ENCODE data around the gene MZT1. TPM values are rescaled to one million over a fixed set of nuclear protein-coding genes. Genes with fewer than 3 reads are reported as not detected.

Gene MZT1
- total and polyA plus RNA-seq, 2 donors (not counting 1 experiment from before 2014, with no cell fraction given): 2.1 to 5.7 TPM

DNA sequence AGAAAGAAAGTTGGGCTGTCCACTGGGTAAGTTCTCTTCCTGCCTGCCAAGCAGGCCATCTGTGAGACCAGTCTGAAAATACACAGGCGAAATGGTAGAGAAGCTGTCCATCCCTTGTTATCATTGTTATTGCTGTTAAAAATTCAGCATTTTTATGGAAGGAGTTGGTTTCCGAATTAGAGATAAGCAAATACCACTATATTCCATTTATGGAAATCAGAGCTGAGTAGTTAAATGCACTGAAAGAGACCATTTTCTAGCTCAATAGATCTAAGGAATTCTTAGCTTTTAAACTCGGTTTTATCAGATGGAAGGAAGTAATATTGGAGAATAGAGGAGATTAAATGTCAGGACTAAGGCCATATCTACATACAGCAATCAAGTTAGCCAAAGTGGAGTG lies 40.7 kb downstream of the MZT1 start:
- H3K9me3 Mint-ChIP-seq (ENCODE audit: insufficient read depth): no peaks in the 10 kb centered on the region
- Histone ChIP-seq H3K4me3 (ENCODE audit: control extremely low read depth in 1 of 5, extremely low read depth in 1 of 5, insufficient read depth in 1 of 5, low read depth in 2 of 5, low read length in 4 of 5) (no peak overlapping the region), H3K4me2 (replicated peaks; ENCODE audit: low read depth, low read length, poor library complexity, severe bottlenecking) (no peak overlapping the region), H3K9me3 (ENCODE audit: control extremely low read depth in 1 of 3, control insufficient read depth in 2 of 3, insufficient read depth in 1 of 3, low read length in 2 of 3) (no peaks in the 10 kb centered on the region), H3K4me1 (ENCODE audit: control insufficient read depth in 2 of 2, insufficient read depth in 2 of 2, low read length in 2 of 2) (no peaks in the 10 kb centered on the region), H3K27ac (ENCODE audit: low read length in 2 of 2) (no peak overlapping the region), H3K9ac (ENCODE audit: low read length) (no peak overlapping the region), H4K20me1 (ENCODE audit: control insufficient read depth, insufficient read depth, low read length, poor library complexity, severe bottlenecking) (no peaks in the 10 kb centered on the region), H3K36me3 (replicated peaks in 1 of 2; ENCODE audit: control extremely low read depth in 1 of 2, control insufficient read depth in 1 of 2, extremely low read depth in 1 of 2, insufficient read depth in 2 of 2, low read length in 1 of 2) (no peaks in the 10 kb centered on the region), H2AFZ (ENCODE audit: insufficient read depth, low read depth, low read length, poor library complexity, severe bottlenecking) (no peak overlapping the region), H3K27me3 (replicated peaks in 1 of 4; ENCODE audit: control extremely low read depth in 1 of 4, control insufficient read depth in 3 of 4, insufficient read depth in 4 of 4, low read length in 3 of 4) (no peaks in the 10 kb centered on the region), H3K79me2 (ENCODE audit: control insufficient read depth, insufficient read depth, low read length) (no peaks in the 10 kb centered on the region)
- DNase-seq (no peak), ATAC-seq (ENCODE audit: low read depth) (no peak)
- H3K27me3 Mint-ChIP-seq: peaks cover 10% of the 10 kb centered on the region
- ChIA-PET CTCF (no interaction called here), POLR2A (no interaction called here)
- H3K4me1 Mint-ChIP-seq: no peaks in the 10 kb centered on the region
- no CpG with 5 or more reads among the region's 3 CpGs for WGBS (ENCODE audit: insufficient coverage)
- no peak overlapping the region for H3K27ac Mint-ChIP-seq
- no peak overlapping the region for H3K4me3 Mint-ChIP-seq
- intact Hi-C loops (cut with micrococcal nuclease): no loop called here
- TF ChIP-seq, protein P1, sequence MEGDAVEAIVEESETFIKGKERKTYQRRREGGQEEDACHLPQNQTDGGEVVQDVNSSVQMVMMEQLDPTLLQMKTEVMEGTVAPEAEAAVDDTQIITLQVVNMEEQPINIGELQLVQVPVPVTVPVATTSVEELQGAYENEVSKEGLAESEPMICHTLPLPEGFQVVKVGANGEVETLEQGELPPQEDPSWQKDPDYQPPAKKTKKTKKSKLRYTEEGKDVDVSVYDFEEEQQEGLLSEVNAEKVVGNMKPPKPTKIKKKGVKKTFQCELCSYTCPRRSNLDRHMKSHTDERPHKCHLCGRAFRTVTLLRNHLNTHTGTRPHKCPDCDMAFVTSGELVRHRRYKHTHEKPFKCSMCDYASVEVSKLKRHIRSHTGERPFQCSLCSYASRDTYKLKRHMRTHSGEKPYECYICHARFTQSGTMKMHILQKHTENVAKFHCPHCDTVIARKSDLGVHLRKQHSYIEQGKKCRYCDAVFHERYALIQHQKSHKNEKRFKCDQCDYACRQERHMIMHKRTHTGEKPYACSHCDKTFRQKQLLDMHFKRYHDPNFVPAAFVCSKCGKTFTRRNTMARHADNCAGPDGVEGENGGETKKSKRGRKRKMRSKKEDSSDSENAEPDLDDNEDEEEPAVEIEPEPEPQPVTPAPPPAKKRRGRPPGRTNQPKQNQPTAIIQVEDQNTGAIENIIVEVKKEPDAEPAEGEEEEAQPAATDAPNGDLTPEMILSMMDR (IDR thresholded peaks at IDR 0.05): no peak
- TF ChIP-seq EZH2 (IDR thresholded peaks at IDR 0.05; ENCODE audit: borderline replicate concordance, insufficient read depth, low read depth, low read length, poor library complexity, severe bottlenecking): no peak

DNA sequence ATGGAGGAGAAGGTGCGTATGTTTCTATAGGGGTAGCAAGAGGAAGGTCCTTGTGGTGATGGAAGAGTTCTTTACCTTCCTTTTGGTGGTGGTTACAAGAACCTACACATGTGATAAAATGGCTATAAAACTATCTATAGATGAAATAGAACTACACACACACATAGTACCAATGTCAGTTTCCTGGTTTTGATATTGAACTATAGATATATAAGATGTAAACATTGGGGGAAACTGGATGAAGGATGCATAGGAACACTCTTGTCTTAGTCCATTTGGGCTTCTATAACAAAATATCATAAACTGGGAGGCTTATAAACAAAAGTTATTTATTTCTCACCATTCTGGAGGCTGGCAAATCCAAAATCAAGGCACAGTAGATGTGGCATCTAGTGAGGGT lies 47.1 kb downstream of the MZT1 start:
- Histone ChIP-seq H3K9me3 (ENCODE audit: control extremely low read depth in 1 of 3, control insufficient read depth in 2 of 3, insufficient read depth in 1 of 3, low read length in 2 of 3) (no peaks in the 10 kb centered on the region), H3K4me2 (replicated peaks; ENCODE audit: low read depth, low read length, poor library complexity, severe bottlenecking) (no peak overlapping the region), H3K27me3 (replicated peaks in 1 of 4; ENCODE audit: control extremely low read depth in 1 of 4, control insufficient read depth in 3 of 4, insufficient read depth in 4 of 4, low read length in 3 of 4) (no peaks in the 10 kb centered on the region), H3K27ac (ENCODE audit: low read length in 2 of 2) (no peak overlapping the region), H3K79me2 (ENCODE audit: control insufficient read depth, insufficient read depth, low read length) (no peaks in the 10 kb centered on the region), H4K20me1 (ENCODE audit: control insufficient read depth, insufficient read depth, low read length, poor library complexity, severe bottlenecking) (no peaks in the 10 kb centered on the region), H3K4me1 (ENCODE audit: control insufficient read depth in 2 of 2, insufficient read depth in 2 of 2, low read length in 2 of 2) (no peaks in the 10 kb centered on the region), H3K36me3 (replicated peaks in 1 of 2; ENCODE audit: control extremely low read depth in 1 of 2, control insufficient read depth in 1 of 2, extremely low read depth in 1 of 2, insufficient read depth in 2 of 2, low read length in 1 of 2) (no peaks in the 10 kb centered on the region), H3K4me3 (ENCODE audit: control extremely low read depth in 1 of 5, extremely low read depth in 1 of 5, insufficient read depth in 1 of 5, low read depth in 2 of 5, low read length in 4 of 5) (no peak overlapping the region), H3K9ac (ENCODE audit: low read length) (no peak overlapping the region), H2AFZ (ENCODE audit: insufficient read depth, low read depth, low read length, poor library complexity, severe bottlenecking) (no peak overlapping the region)
- intact Hi-C loops (cut with micrococcal nuclease): no loop called here
- ChIA-PET CTCF (no interaction called here), POLR2A (no interaction called here)
- Mint-ChIP-seq H3K27me3 (peaks cover 5% of the 10 kb centered on the region), H3K4me3 (no peak overlapping the region), H3K9me3 (ENCODE audit: insufficient read depth) (no peaks in the 10 kb centered on the region), H3K4me1 (no peaks in the 10 kb centered on the region), H3K27ac (no peak overlapping the region)
- DNase-seq (no peak), ATAC-seq (ENCODE audit: low read depth) (no peak)
- no CpG with 5 or more reads among the region's 1 CpG for WGBS (ENCODE audit: insufficient coverage)
- TF ChIP-seq EZH2 (IDR thresholded peaks at IDR 0.05; ENCODE audit: borderline replicate concordance, insufficient read depth, low read depth, low read length, poor library complexity, severe bottlenecking): no peak
- TF ChIP-seq, protein P1 (IDR thresholded peaks at IDR 0.05): no peak
